SU-DHL-6 (cell line): Measurements from ENCODE around the gene DPH7.

Experiments
- CTCF ChIP-seq: fragments of 200-600 bp; sonication (generic); IDR thresholded peaks from one replicate; pipeline ENCODE4 v1.5.1; 2017; ENCODE audit warnings: antibody characterized with exemption, mild to moderate bottlenecking, low read length, moderate library complexity; ENCODE audit not compliant: insufficient read depth, poor library complexity, severe bottlenecking
- EZH2phosphoT487 ChIP-seq: fragments of 200-600 bp; sonication (generic), shearing (Covaris generic); conservative IDR thresholded peaks from 2 replicates; pipeline ENCODE4 v1.6.1; 2018; ENCODE audit warnings: mild to moderate bottlenecking, antibody characterized with exemption, low read length, moderate library complexity, mixed read lengths

- TF ChIP-seq CTCF (no peak), EZH2phosphoT487 (no peak)
These were observed 9.6 kb upstream of the DPH7 start for GRCh38 chr9:137588311-137588710.
